ENCODE measurements around the gene SRSF4. TPM values are rescaled to one million over a fixed set of nuclear protein-coding genes. Genes with fewer than 3 reads are reported as not detected.

The SRSF4 gene
- total and polyA plus RNA-seq, 2 donors (not counting 3 experiments of a cell fraction or from before 2014, with no cell fraction given), result 45.6 to 108 TPM

DNA sequence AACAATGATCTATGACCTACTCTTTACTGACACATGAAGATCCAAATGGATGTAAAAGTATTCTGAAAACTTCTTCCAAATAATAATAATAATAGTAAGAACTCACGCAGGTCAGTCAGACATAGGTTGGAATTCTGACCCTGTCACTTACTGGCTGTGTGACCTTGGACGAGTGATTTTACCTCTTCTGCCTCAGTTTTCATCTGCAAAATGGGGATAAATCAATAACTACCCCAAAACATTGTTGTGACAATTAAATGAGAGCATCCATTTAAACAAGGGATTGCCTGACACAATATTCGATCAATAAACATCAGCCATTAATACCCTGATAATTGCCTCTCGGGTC, 48.5 kb upstream of the SRSF4 start:
- FAIRE-seq (no peak), DNase-seq (ENCODE audit: low read depth, low spot score) (no peak)
- Histone ChIP-seq H3K79me2 (ENCODE audit: control insufficient read depth, insufficient read depth, low read length) (peaks cover 15% of the 10 kb centered on the region), H3K27ac (ENCODE audit: insufficient read depth, low read depth, low read length) (peak overlapping the region; percentile 51), H3K4me2 (ENCODE audit: insufficient read depth, low read length) (peak overlapping the region; percentile 93), H3K9me1 (replicated peaks; ENCODE audit: control insufficient read depth, extremely low read depth, insufficient read depth, low read length) (no peaks in the 10 kb centered on the region), H3K27me3 (ENCODE audit: control insufficient read depth in 2 of 2, insufficient read depth in 2 of 2, low read length in 2 of 2) (peaks cover 0 to 11% of the 10 kb centered on the region in 2 experiments), H4K20me1 (replicated peaks; ENCODE audit: control insufficient read depth, extremely low read depth, insufficient read depth, low read length) (no peaks in the 10 kb centered on the region), H3K9ac (replicated peaks; ENCODE audit: extremely low read depth, insufficient read depth, low read length) (peak overlapping the region; percentile 79), H3K9me3 (replicated peaks; ENCODE audit: control insufficient read depth, insufficient read depth, low read length) (no peaks in the 10 kb centered on the region), H2AFZ (ENCODE audit: low read depth, low read length) (peak overlapping the region; percentile 82), H3K4me3 (replicated peaks in 1 of 3; ENCODE audit: insufficient read depth in 1 of 3, low read depth in 1 of 3, low read length in 3 of 3) (peak overlapping the region; percentile 81 to 87 (median 85)), H3K4me1 (ENCODE audit: control insufficient read depth, extremely low read depth, insufficient read depth, low read length) (peaks cover 8% of the 10 kb centered on the region), H3K36me3 (ENCODE audit: control insufficient read depth in 2 of 2, extremely low read depth in 1 of 2, insufficient read depth in 2 of 2, low read length in 2 of 2) (no peaks in the 10 kb centered on the region)
- ChIA-PET POLR2A (no interaction called here), CTCF (interaction anchor here (1.1 to 1.7 kb wide), 2 partner anchors 27 to 48 kb away, joined by 3 read pairs; partner anchors contain the start of gene SRSF4)
- no TSS peak for BruUV-seq (replicated peaks)
- no peak for TF ChIP-seq MAX (IDR thresholded peaks at IDR 0.05; ENCODE audit: insufficient read depth, insufficient read length)
- no peak for TF ChIP-seq FOS (IDR thresholded peaks at IDR 0.05; ENCODE audit: borderline replicate concordance, insufficient read depth, low read length)
- no peak for TF ChIP-seq JUN (IDR thresholded peaks at IDR 0.05; ENCODE audit: borderline replicate concordance, insufficient read depth, insufficient read length, low read depth)
- no peak for TF ChIP-seq POLR2AphosphoS5 (IDR thresholded peaks at IDR 0.05; ENCODE audit: insufficient read depth, low read depth, low read length)
- intact Hi-C loops (cut with micrococcal nuclease) (no loop called here), dilution Hi-C loops (cut with MboI; ENCODE audit: extremely low pct_ligation_motif_present, low sequenced_read_pairs) (loop anchor here (25.0 kb wide), 1 partner anchor 857 kb away; no protein-coding TSS in a partner anchor)

GRCh38 chr1:29227511-29227910, 45.8 kb upstream of the SRSF4 start:
- Histone ChIP-seq H4K20me1 (replicated peaks; ENCODE audit: control insufficient read depth, extremely low read depth, insufficient read depth, low read length) (no peaks in the 10 kb centered on the region), H3K79me2 (ENCODE audit: control insufficient read depth, insufficient read depth, low read length) (peaks cover 15% of the 10 kb centered on the region), H3K9ac (replicated peaks; ENCODE audit: extremely low read depth, insufficient read depth, low read length) (no peak overlapping the region), H3K27ac (ENCODE audit: insufficient read depth, low read depth, low read length) (no peak overlapping the region), H3K27me3 (ENCODE audit: control insufficient read depth in 2 of 2, insufficient read depth in 2 of 2, low read length in 2 of 2) (peaks cover 0 to 1% of the 10 kb centered on the region in 2 experiments), H3K9me1 (replicated peaks; ENCODE audit: control insufficient read depth, extremely low read depth, insufficient read depth, low read length) (no peaks in the 10 kb centered on the region), H3K9me3 (replicated peaks; ENCODE audit: control insufficient read depth, insufficient read depth, low read length) (no peaks in the 10 kb centered on the region), H3K4me1 (ENCODE audit: control insufficient read depth, extremely low read depth, insufficient read depth, low read length) (peaks cover 8% of the 10 kb centered on the region), H2AFZ (ENCODE audit: low read depth, low read length) (no peak overlapping the region), H3K36me3 (ENCODE audit: control insufficient read depth in 2 of 2, extremely low read depth in 1 of 2, insufficient read depth in 2 of 2, low read length in 2 of 2) (no peaks in the 10 kb centered on the region), H3K4me2 (ENCODE audit: insufficient read depth, low read length) (no peak overlapping the region), H3K4me3 (replicated peaks in 1 of 3; ENCODE audit: insufficient read depth in 1 of 3, low read depth in 1 of 3, low read length in 3 of 3) (no peak overlapping the region)
- CTCF ChIA-PET, result no interaction called here
- DNase-seq (ENCODE audit: low read depth, low spot score) (no peak), FAIRE-seq (no peak)
- TF ChIP-seq POLR2AphosphoS5 (IDR thresholded peaks at IDR 0.05; ENCODE audit: insufficient read depth, low read depth, low read length) (no peak), POLR2A (IDR thresholded peaks at IDR 0.05; ENCODE audit: low read depth, low read length) (no peak), MYC (IDR thresholded peaks at IDR 0.05; ENCODE audit: low read depth, low read length) (no peak), FOS (IDR thresholded peaks at IDR 0.05; ENCODE audit: borderline replicate concordance, insufficient read depth, low read length) (no peak), MAX (IDR thresholded peaks at IDR 0.05; ENCODE audit: insufficient read depth, insufficient read length) (no peak), JUN (IDR thresholded peaks at IDR 0.05; ENCODE audit: borderline replicate concordance, insufficient read depth, insufficient read length, low read depth) (no peak), EZH2 (IDR thresholded peaks at IDR 0.05; ENCODE audit: borderline replicate concordance, low read depth, low read length, severe bottlenecking) (no peak), CTCF (IDR thresholded peaks at IDR 0.05; ENCODE audit: extremely low read depth in 1 of 2, insufficient read depth in 1 of 2, low read depth in 1 of 2, low read length in 2 of 2) (no peak), GATA2 (IDR thresholded peaks at IDR 0.05; ENCODE audit: insufficient read depth, insufficient read length, low read depth, low read length) (no peak)
- no TSS peak for BruUV-seq (replicated peaks)
- dilution Hi-C loops (cut with MboI; ENCODE audit: extremely low pct_ligation_motif_present, low sequenced_read_pairs) (loop anchor here (25.0 kb wide), 1 partner anchor 860 kb away; no protein-coding TSS in a partner anchor), intact Hi-C loops (cut with micrococcal nuclease) (no loop called here)
- POLR2A ChIA-PET, result interaction anchor here (0.7 kb wide), 1 partner anchor 1613 kb away, joined by 8 read pairs; no protein-coding TSS in a partner anchor
